Endothelial cell (in vitro differentiated cells): Measurements from ENCODE around the gene E2F2. TPM values are rescaled to one million over a fixed set of nuclear protein-coding genes. Genes with fewer than 3 reads are reported as not detected.

Experiments
- DNase-seq: peaks from one replicate; pipeline ENCODE4 v3.0.0; 2021; ENCODE audit warnings: low spot score
- H3K27ac Mint-ChIP-seq: one replicate; pipeline ENCODE4 v1.8.0; 2021; ENCODE audit warnings: mixed read lengths, inconsistent platforms; ENCODE audit not compliant: unreplicated experiment
- H3K27me3 Mint-ChIP-seq: one replicate; pipeline ENCODE4 v1.8.0; 2021; ENCODE audit warnings: mild to moderate bottlenecking, moderate library complexity, mixed read lengths, inconsistent platforms; ENCODE audit not compliant: unreplicated experiment
- H3K36me3 Mint-ChIP-seq: one replicate; pipeline ENCODE4 v1.8.0; 2021; ENCODE audit warnings: mild to moderate bottlenecking, low read depth, mixed read lengths, inconsistent platforms; ENCODE audit not compliant: unreplicated experiment
- H3K4me1 Mint-ChIP-seq: one replicate; pipeline ENCODE4 v1.8.0; 2021; ENCODE audit warnings: mild to moderate bottlenecking, mixed read lengths, inconsistent platforms; ENCODE audit not compliant: unreplicated experiment
- H3K4me3 Mint-ChIP-seq: one replicate; pipeline ENCODE4 v1.8.0; 2021; ENCODE audit warnings: mild to moderate bottlenecking, mixed read lengths, inconsistent platforms; ENCODE audit not compliant: unreplicated experiment
- H3K9me3 Mint-ChIP-seq: one replicate; pipeline ENCODE4 v1.8.0; 2021; ENCODE audit warnings: mixed read lengths, inconsistent platforms; ENCODE audit not compliant: unreplicated experiment
- CTCF ChIP-seq: fragments of 200-600 bp; sonication (generic); IDR thresholded peaks from one replicate; pipeline ENCODE4 v1.5.0; 2021; ENCODE audit warnings: antibody characterized with exemption; ENCODE audit not compliant: unreplicated experiment
- total RNA-seq: library from RNA; stranded (reverse); fragmentation: NEBNext Ultra II Directional; extraction: Animal tissue kit (Norgen Biotek cat#: 25700); gene quantifications from one replicate; pipeline ENCODE4 v1.2.1, GENCODE V29; 2021; ENCODE audit not compliant: unreplicated experiment

Gene E2F2
- total RNA-seq, 1 donor from 2014 or later: 0.69 TPM

GRCh38 chr1:23473037-23473800, 57.8 kb downstream of the E2F2 start:
- Mint-ChIP-seq H3K27ac (no peak overlapping the region), H3K4me3 (no peak overlapping the region), H3K36me3 (no peaks in the 10 kb centered on the region), H3K9me3 (no peaks in the 10 kb centered on the region), H3K27me3 (peaks cover 2% of the 10 kb centered on the region), H3K4me1 (peaks cover 6% of the 10 kb centered on the region)
- TF ChIP-seq CTCF: no peak
- no peak for DNase-seq

GRCh38 chr1:23472351-23473036, 58.5 kb downstream of the E2F2 start:
- no peak overlapping the region for H3K27ac Mint-ChIP-seq
- no peak for TF ChIP-seq CTCF
- H3K4me1 Mint-ChIP-seq: peaks cover 6% of the 10 kb centered on the region
- no peak overlapping the region for H3K4me3 Mint-ChIP-seq
- no peaks in the 10 kb centered on the region for H3K9me3 Mint-ChIP-seq
- H3K36me3 Mint-ChIP-seq: no peaks in the 10 kb centered on the region
- peaks cover 2% of the 10 kb centered on the region for H3K27me3 Mint-ChIP-seq
- no peak for DNase-seq

GRCh38 chr1:23471473-23472075, 59.5 kb downstream of the E2F2 start:
- no peaks in the 10 kb centered on the region for H3K36me3 Mint-ChIP-seq
- no peak overlapping the region for H3K27ac Mint-ChIP-seq
- peaks cover 2% of the 10 kb centered on the region for H3K27me3 Mint-ChIP-seq
- H3K9me3 Mint-ChIP-seq: no peaks in the 10 kb centered on the region
- TF ChIP-seq CTCF: no peak
- no peak for DNase-seq
- peaks cover 6% of the 10 kb centered on the region for H3K4me1 Mint-ChIP-seq
- H3K4me3 Mint-ChIP-seq: no peak overlapping the region

DNA sequence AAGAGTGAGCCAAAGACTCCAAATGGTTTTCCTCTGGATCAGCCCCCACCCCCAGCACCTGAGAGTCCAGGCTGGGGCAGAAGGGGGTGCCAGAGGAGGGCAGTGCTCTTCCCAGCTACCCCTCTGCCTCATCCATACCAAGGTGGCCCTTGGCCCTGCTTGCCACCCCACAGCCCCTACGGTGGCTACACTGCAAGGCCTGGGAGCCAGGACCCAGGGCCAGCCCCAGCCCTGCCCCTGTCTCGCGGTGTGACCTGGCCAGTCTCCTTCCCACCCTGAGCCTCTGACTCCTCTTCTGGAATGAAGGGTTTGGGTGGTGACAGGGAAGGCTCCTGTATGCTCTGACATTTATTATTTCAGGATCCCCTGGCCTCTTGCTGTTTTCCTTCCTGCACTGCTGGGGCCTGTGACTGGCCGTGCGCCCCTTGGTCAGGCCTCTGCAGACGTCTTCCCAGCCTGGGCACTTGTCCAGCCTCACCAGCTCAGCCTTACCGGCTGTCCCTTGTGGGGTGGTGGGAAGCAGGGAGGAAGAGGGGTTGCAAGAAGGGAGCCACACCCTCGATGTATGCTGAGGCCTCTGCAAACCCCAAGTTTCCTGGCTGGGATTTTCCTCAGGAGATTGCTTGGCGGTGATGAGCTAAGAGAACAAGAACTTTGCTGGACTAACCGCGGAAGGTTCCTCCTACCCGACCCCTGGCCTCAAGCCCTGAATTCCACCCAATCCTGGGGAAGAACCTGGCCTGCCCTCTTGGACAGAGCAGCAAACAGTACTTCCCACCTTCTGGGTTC, 60.6 kb downstream of the E2F2 start:
- Mint-ChIP-seq H3K9me3 (no peaks in the 10 kb centered on the region), H3K4me1 (peaks cover 6% of the 10 kb centered on the region), H3K27ac (no peak overlapping the region), H3K4me3 (no peak overlapping the region), H3K27me3 (peaks cover 2% of the 10 kb centered on the region), H3K36me3 (no peaks in the 10 kb centered on the region)
- no peak for DNase-seq
- no peak for TF ChIP-seq CTCF
